ENCODE results near the gene PCNT. TPM values are rescaled to one million over a fixed set of nuclear protein-coding genes. Genes with fewer than 3 reads are reported as not detected.
"Not testable (repeated sequence)": the region's sequence is repeated elsewhere in the genome, so short reads cannot be mapped to it uniquely, and the experiment has no call there.

Gene PCNT
- total RNA-seq, 1 donor from 2014 or later = 53.3 TPM

DNA sequence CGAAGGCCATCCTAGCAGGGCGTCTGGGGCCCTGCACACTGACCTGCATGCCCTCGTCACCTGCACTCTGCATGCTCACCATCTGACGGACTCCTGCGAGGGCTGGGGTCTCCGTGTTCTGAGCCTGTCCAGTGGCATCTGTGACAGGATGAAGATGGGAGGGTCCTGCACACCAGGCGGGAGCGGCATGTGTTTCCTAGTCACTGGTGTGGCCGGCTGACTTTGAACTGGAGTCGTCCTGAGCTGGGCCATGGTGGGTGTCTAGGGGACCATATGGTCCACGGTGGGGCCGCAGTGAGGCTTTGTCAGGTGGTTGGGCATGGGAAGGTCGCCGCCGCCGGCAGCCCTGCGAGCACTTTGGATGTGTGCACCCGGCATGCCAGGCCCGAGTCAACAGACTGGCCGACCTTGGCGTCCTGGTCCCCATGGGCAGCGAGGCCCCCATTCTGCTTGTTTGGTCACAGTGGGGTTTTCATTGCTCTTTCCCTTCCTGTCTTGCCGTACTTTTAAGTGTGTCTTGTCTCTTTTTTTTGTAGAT, 118.1 kb downstream of the PCNT start:
- DNase-seq (ENCODE audit: low spot score, unreplicated experiment) = no peak
- Mint-ChIP-seq H3K4me3 (ENCODE audit: low read depth) (no peak overlapping the region), H3K27me3 (no peaks in the 10 kb centered on the region), H3K36me3 (ENCODE audit: insufficient read depth) (peaks cover 31% of the 10 kb centered on the region), H3K9me3 (ENCODE audit: low read depth) (no peaks in the 10 kb centered on the region), H3K27ac (no peak overlapping the region), H3K4me1 (ENCODE audit: low read depth) (peaks cover 3% of the 10 kb centered on the region)
- TF ChIP-seq, protein P1, sequence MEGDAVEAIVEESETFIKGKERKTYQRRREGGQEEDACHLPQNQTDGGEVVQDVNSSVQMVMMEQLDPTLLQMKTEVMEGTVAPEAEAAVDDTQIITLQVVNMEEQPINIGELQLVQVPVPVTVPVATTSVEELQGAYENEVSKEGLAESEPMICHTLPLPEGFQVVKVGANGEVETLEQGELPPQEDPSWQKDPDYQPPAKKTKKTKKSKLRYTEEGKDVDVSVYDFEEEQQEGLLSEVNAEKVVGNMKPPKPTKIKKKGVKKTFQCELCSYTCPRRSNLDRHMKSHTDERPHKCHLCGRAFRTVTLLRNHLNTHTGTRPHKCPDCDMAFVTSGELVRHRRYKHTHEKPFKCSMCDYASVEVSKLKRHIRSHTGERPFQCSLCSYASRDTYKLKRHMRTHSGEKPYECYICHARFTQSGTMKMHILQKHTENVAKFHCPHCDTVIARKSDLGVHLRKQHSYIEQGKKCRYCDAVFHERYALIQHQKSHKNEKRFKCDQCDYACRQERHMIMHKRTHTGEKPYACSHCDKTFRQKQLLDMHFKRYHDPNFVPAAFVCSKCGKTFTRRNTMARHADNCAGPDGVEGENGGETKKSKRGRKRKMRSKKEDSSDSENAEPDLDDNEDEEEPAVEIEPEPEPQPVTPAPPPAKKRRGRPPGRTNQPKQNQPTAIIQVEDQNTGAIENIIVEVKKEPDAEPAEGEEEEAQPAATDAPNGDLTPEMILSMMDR (IDR thresholded peaks at IDR 0.05; ENCODE audit: unreplicated experiment) = no peak

DNA sequence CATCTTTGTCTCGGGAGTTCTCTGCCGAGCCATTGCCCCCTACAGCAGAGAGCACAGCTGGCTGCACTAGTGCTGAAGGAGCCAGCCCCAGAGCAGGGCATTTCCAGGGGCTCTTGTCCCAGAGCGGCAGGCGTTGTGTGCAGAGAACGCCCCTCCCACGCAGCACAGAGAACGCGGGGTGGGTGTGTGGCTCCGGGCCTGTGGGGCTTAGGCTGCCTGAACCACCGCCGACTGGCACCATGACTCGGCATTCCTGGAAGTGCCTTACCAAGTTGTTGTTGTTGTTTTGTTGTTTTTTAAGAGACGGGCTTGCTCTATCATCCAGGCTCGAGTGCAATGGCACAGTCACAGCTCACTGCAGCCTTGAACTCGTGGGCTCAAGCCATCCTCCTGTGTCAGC, 119.0 kb downstream of the PCNT start:
- Mint-ChIP-seq H3K4me3 (ENCODE audit: low read depth) (no peak overlapping the region), H3K27ac (no peak overlapping the region), H3K9me3 (ENCODE audit: low read depth) (no peaks in the 10 kb centered on the region), H3K4me1 (ENCODE audit: low read depth) (peaks cover 3% of the 10 kb centered on the region), H3K36me3 (ENCODE audit: insufficient read depth) (peaks cover 32% of the 10 kb centered on the region), H3K27me3 (no peaks in the 10 kb centered on the region)
- TF ChIP-seq, protein P1 (IDR thresholded peaks at IDR 0.05; ENCODE audit: unreplicated experiment) = no peak
- no peak for DNase-seq (ENCODE audit: low spot score, unreplicated experiment)

DNA sequence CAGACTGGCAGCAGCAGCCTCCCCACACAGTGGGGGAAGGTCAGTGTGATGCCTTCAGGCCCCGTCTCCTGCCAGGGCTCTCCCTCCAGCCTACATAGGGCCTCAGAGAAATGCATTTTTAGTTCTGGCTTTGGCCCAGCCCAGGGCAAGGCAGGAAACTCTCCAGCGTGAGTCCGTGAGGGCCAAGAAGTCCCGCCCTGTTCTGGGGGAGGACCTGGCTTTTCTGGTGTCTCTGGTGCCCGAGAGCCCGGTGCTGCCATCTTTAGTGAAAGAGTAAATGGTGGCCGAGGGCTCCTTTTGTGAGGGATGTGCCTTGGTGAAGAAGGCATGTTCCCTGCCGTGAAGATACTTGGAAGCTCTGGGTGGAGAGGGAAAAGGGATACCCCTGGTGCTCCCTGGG, 120.0 kb downstream of the PCNT start:
- Mint-ChIP-seq H3K27ac (no peak overlapping the region), H3K36me3 (ENCODE audit: insufficient read depth) (peaks cover 40% of the 10 kb centered on the region)

DNA sequence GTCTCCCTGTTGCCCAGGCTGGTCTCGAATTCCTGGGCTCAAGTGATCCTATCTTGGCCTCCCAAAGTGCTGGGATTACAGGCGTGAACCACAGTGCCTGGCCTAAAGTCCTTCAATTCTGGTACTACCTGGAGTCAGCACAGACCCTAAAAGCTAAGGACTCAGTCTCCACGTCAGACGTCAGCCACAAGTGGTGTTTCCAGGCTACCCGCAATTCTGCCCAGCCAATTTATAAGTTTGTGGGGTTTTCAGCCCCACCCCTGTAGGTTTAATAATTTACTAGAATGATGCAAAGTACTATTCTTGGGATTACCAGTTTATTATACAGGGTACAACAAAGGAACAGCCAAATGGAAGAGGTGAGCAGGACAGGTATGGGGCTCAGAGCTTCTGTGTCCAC, 124.2 kb downstream of the PCNT start:
- TF ChIP-seq, protein P1 (IDR thresholded peaks at IDR 0.05; ENCODE audit: unreplicated experiment) = no peak
- no peak for DNase-seq (ENCODE audit: low spot score, unreplicated experiment)
- peaks cover 16% of the 10 kb centered on the region for H3K9me3 Mint-ChIP-seq (ENCODE audit: low read depth)
- no peaks in the 10 kb centered on the region for H3K27me3 Mint-ChIP-seq
- H3K4me1 Mint-ChIP-seq (ENCODE audit: low read depth) = no peaks in the 10 kb centered on the region
- H3K27ac Mint-ChIP-seq = no peak overlapping the region
- H3K4me3 Mint-ChIP-seq (ENCODE audit: low read depth) = no peak overlapping the region
- H3K36me3 Mint-ChIP-seq (ENCODE audit: insufficient read depth) = peaks cover 31% of the 10 kb centered on the region

More for the DNA sequence above, 120.0 kb downstream of the PCNT start:
- no peak for DNase-seq (ENCODE audit: low spot score, unreplicated experiment)
- Mint-ChIP-seq H3K27me3 (no peaks in the 10 kb centered on the region), H3K4me3 (ENCODE audit: low read depth) (no peak overlapping the region), H3K4me1 (ENCODE audit: low read depth) (peaks cover 3% of the 10 kb centered on the region), H3K9me3 (ENCODE audit: low read depth) (peaks cover 7% of the 10 kb centered on the region)
- TF ChIP-seq, protein P1 (IDR thresholded peaks at IDR 0.05; ENCODE audit: unreplicated experiment) = no peak

DNA sequence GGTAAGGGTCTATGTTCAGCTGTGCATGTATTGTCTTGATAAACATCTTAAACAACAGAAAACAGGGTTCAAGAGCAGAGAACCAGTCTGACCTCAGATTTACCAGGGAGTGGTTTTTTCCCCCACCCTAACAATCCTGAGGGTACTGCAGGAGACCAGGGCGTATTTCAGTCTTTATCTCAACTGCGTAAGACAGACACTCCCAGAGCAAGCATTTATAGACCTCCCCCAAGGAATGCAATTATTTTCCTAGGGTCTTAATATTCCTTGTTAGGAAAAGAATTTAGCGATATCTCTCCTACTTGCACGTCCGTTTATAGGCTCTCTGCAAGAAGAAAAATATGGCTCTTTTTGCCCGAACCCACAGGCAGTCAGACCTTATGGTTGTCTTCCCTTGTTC, 124.9 kb downstream of the PCNT start:
- DNase-seq (ENCODE audit: low spot score, unreplicated experiment); H3K27me3 Mint-ChIP-seq; H3K27ac Mint-ChIP-seq; H3K4me3 Mint-ChIP-seq (ENCODE audit: low read depth); H3K4me1 Mint-ChIP-seq (ENCODE audit: low read depth): not testable (repeated sequence)
- Mint-ChIP-seq H3K9me3 (ENCODE audit: low read depth) (peaks cover 16% of the 10 kb centered on the region), H3K36me3 (ENCODE audit: insufficient read depth) (peaks cover 31% of the 10 kb centered on the region)

DNA sequence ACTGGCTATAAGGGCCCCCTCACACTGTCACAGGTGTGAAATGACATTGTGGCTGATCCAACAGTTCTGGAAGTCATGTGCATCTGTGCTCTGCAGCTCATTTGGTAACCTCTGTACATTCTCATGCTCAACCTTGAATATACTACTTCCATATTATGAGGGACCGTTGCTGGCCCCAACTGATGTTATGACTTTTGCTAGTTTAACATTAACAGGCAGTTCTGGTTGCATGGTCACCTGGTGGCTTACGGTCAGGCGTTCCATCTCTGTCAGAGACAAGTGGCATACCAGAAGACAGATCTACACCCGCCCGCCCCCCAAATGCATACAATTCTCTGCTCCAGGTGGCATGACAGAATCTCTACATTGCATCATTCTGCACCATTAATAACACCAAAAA, 128.8 kb downstream of the PCNT start:
- TF ChIP-seq, protein P1 (IDR thresholded peaks at IDR 0.05; ENCODE audit: unreplicated experiment) = no peak
- Mint-ChIP-seq H3K36me3 (ENCODE audit: insufficient read depth) (peaks cover 19% of the 10 kb centered on the region), H3K27me3 (no peaks in the 10 kb centered on the region), H3K27ac (no peak overlapping the region), H3K4me1 (ENCODE audit: low read depth) (peaks cover 4% of the 10 kb centered on the region), H3K9me3 (ENCODE audit: low read depth) (peaks cover 16% of the 10 kb centered on the region), H3K4me3 (ENCODE audit: low read depth) (no peak overlapping the region)
- no peak for DNase-seq (ENCODE audit: low spot score, unreplicated experiment)
